Astrocyte (in vitro differentiated cells and primary cell): ENCODE measurements around the gene SPTLC2. TPM values are rescaled to one million over a fixed set of nuclear protein-coding genes. Genes with fewer than 3 reads are reported as not detected.
A peak's percentile ranks its signal among the peaks of the same experiment; 100 is the strongest.

Experiments used
- DNase-seq: peaks from one replicate; pipeline ENCODE4 v3.0.0-alpha.2; 2010; ENCODE audit warnings: low read depth
- FAIRE-seq: peaks from 2 replicates; lab custom pipeline; 2011; peaks lifted over from hg19 to GRCh38; lab: Jason Lieb, UNC
- H2AFZ ChIP-seq: 2 replicates; pipeline ENCODE4 v1.6.0; 2012; ENCODE audit warnings: low read depth, low read length, inconsistent platforms
- H3K27ac ChIP-seq: 2 replicates; pipeline ENCODE4 v1.5.1; 2011; ENCODE audit warnings: low read depth, low read length, inconsistent platforms
- H3K27me3 ChIP-seq: 2 replicates; pipeline ENCODE4 v1.6.0; 2011; ENCODE audit warnings: low read length, inconsistent platforms; ENCODE audit not compliant: insufficient read depth
- H3K36me3 ChIP-seq: 2 replicates; pipeline ENCODE4 v1.5.1; 2011; ENCODE audit warnings: low read length, inconsistent platforms; ENCODE audit not compliant: insufficient read depth
- H3K4me1 ChIP-seq: 2 replicates; pipeline ENCODE4 v1.5.1; 2011; ENCODE audit warnings: low read length, inconsistent platforms; ENCODE audit not compliant: insufficient read depth
- H3K4me2 ChIP-seq: 2 replicates; pipeline ENCODE4 v1.6.0; 2012; ENCODE audit warnings: low read length, inconsistent platforms
- H3K4me3 ChIP-seq: 2 replicates; pipeline ENCODE4 v1.5.1; 2011; ENCODE audit warnings: low read depth, mild to moderate bottlenecking, low read length, inconsistent platforms; ENCODE audit not compliant: insufficient read depth
- H3K79me2 ChIP-seq: 2 replicates; pipeline ENCODE4 v1.6.0; 2012; ENCODE audit warnings: mild to moderate bottlenecking, low read length, inconsistent platforms; ENCODE audit not compliant: insufficient read depth
- H3K9ac ChIP-seq: 2 replicates; pipeline ENCODE4 v1.6.0; 2012; ENCODE audit warnings: mild to moderate bottlenecking, low read length, inconsistent platforms
- H3K9me3 ChIP-seq: 2 replicates; pipeline ENCODE4 v1.5.1; 2012; ENCODE audit warnings: low read depth, mild to moderate bottlenecking, low read length, inconsistent platforms; ENCODE audit not compliant: insufficient read depth
- H4K20me1 ChIP-seq: 2 replicates; pipeline ENCODE4 v1.6.0; 2012; ENCODE audit warnings: low read length, inconsistent platforms; ENCODE audit not compliant: insufficient read depth
- H3K27ac Mint-ChIP-seq: one replicate; pipeline ENCODE4 v1.8.0; 2021; ENCODE audit warnings: mild to moderate bottlenecking, mixed read lengths; ENCODE audit not compliant: unreplicated experiment
- H3K27me3 Mint-ChIP-seq: one replicate; pipeline ENCODE4 v1.8.0; 2021; ENCODE audit warnings: low read depth, mixed read lengths; ENCODE audit not compliant: unreplicated experiment
- H3K36me3 Mint-ChIP-seq: one replicate; pipeline ENCODE4 v1.8.0; 2021; ENCODE audit warnings: low read depth, mixed read lengths; ENCODE audit not compliant: unreplicated experiment
- H3K4me1 Mint-ChIP-seq: one replicate; pipeline ENCODE4 v1.8.0; 2021; ENCODE audit warnings: low read depth, mixed read lengths; ENCODE audit not compliant: unreplicated experiment
- H3K4me3 Mint-ChIP-seq: one replicate; pipeline ENCODE4 v1.8.0; 2021; ENCODE audit warnings: mild to moderate bottlenecking, moderate library complexity, mixed read lengths; ENCODE audit not compliant: unreplicated experiment
- H3K9me3 Mint-ChIP-seq: one replicate; pipeline ENCODE4 v1.8.0; 2021; ENCODE audit warnings: mild to moderate bottlenecking, mixed read lengths; ENCODE audit not compliant: unreplicated experiment
- CTCF ChIP-seq: IDR thresholded peaks from 2 replicates; pipeline ENCODE4 v1.5.1; 2011; ENCODE audit warnings: low read depth, mild to moderate bottlenecking, inconsistent platforms, low read length, moderate library complexity; ENCODE audit not compliant: insufficient read depth
- EZH2 ChIP-seq: IDR thresholded peaks from 2 replicates; pipeline ENCODE4 v1.6.1; 2012; ENCODE audit warnings: mild to moderate bottlenecking, low read length, inconsistent platforms; ENCODE audit not compliant: insufficient read depth
- total RNA-seq: library from RNA; stranded (reverse); gene quantifications from 2 replicates; pipeline ENCODE4 v1.2.1, GENCODE V29; 2021

SPTLC2 gene
- total RNA-seq, 1 donor from 2014 or later: 51.2 TPM

GRCh38 chr14:77502109-77502782 lies 114.2 kb downstream of the SPTLC2 start:
- Mint-ChIP-seq H3K27me3 (peaks cover 16% of the 10 kb centered on the region), H3K4me3 (no peak overlapping the region), H3K4me1 (no peaks in the 10 kb centered on the region), H3K36me3 (peaks cover 14% of the 10 kb centered on the region), H3K9me3 (peaks cover 2% of the 10 kb centered on the region), H3K27ac (no peak overlapping the region)
- H2AFZ ChIP-seq: no peak overlapping the region
- H4K20me1 ChIP-seq: no peaks in the 10 kb centered on the region
- H3K27me3 ChIP-seq: peaks cover 17% of the 10 kb centered on the region
- DNase-seq: no peak
- H3K4me2 ChIP-seq: no peak overlapping the region
- H3K4me1 ChIP-seq: peaks cover 7% of the 10 kb centered on the region
- TF ChIP-seq CTCF (no peak), EZH2 (no peak)
- peaks cover 2% of the 10 kb centered on the region for H3K36me3 ChIP-seq
- H3K4me3 ChIP-seq: no peak overlapping the region
- no peaks in the 10 kb centered on the region for H3K9me3 ChIP-seq
- H3K27ac ChIP-seq: no peak overlapping the region
- H3K79me2 ChIP-seq: no peaks in the 10 kb centered on the region
- FAIRE-seq: peak; percentile 45
- no peak overlapping the region for H3K9ac ChIP-seq

- H3K4me2 ChIP-seq: peak overlapping the region; percentile 86
- no peak overlapping the region for H3K27ac Mint-ChIP-seq
- peaks cover 5% of the 10 kb centered on the region for H3K36me3 Mint-ChIP-seq
- no peak overlapping the region for H3K9ac ChIP-seq
- peaks cover 17% of the 10 kb centered on the region for H3K27me3 ChIP-seq
- TF ChIP-seq EZH2 (no peak), CTCF (no peak)
- peaks cover 2% of the 10 kb centered on the region for H3K9me3 Mint-ChIP-seq
- no peaks in the 10 kb centered on the region for H3K4me1 Mint-ChIP-seq
- no peaks in the 10 kb centered on the region for H3K79me2 ChIP-seq
- DNase-seq (no peak), FAIRE-seq (no peak)
- peak overlapping the region; percentile 62 for H3K4me3 Mint-ChIP-seq
- H3K27me3 Mint-ChIP-seq: peaks cover 20% of the 10 kb centered on the region
- H3K36me3 ChIP-seq: no peaks in the 10 kb centered on the region
- no peak overlapping the region for H3K27ac ChIP-seq
- no peaks in the 10 kb centered on the region for H3K9me3 ChIP-seq
- peak overlapping the region; percentile 41 for H2AFZ ChIP-seq
- no peaks in the 10 kb centered on the region for H4K20me1 ChIP-seq
- H3K4me1 ChIP-seq: peaks cover 7% of the 10 kb centered on the region
- peak overlapping the region; percentile 48 for H3K4me3 ChIP-seq
Observed at GRCh38 chr14:77498984-77499527, 117.4 kb downstream of the SPTLC2 start.
